K562 (cell line): ENCODE measurements around the gene GLP1R. TPM values are rescaled to one million over a fixed set of nuclear protein-coding genes. Genes with fewer than 3 reads are reported as not detected.

Experiments used
- ATAC-seq: fragments of 200-7000 bp; cut with Tn5 transposase; 3 replicates; pipeline ENCODE4 v1.9.1; 2020; ENCODE audit warnings: moderate library complexity
- BruUV-seq: library from RNA; stranded (reverse); fragments of 400-500 nt; replicated peaks from 2 replicates; lab custom pipeline; 2021; lab: Mats Ljungman, UMichigan
- CTCF ChIA-PET: fragments of 300-600 bp; formaldehyde crosslinking; extraction: SDS; loops from one replicate; lab custom pipeline; 2021; ENCODE audit warnings: low intra/inter-chr PET ratio; lab: Yijun Ruan, JAX
- POLR2A ChIA-PET: fragments of 300-600, 350-650 bp; sonication (Branson Sonifier 250); formaldehyde crosslinking; extraction: SDS; loops from one replicate; lab custom pipeline; 2021; ENCODE audit warnings: antibody characterized with exemption, inconsistent platforms; lab: Yijun Ruan, JAX
- DNase-seq, 4 experiments: peaks; one replicate each; pipeline versions ENCODE4 v3.0.0 to v3.0.0-alpha.2; 2011 to 2018; ENCODE audit warnings: low spot score in 3 of 4, mixed read lengths in 3 of 4; ENCODE audit errors: extremely low read depth in 1 of 4
- FAIRE-seq: peaks from 2 replicates; lab custom pipeline; 2011; peaks lifted over from hg19 to GRCh38; lab: Jason Lieb, UNC
- H2AFZ ChIP-seq: 2 replicates; pipeline ENCODE4 v1.6.0; 2011; ENCODE audit warnings: low read depth, low read length, control low read depth, inconsistent platforms
- H3K27ac ChIP-seq: fragments of 200-600 bp; 3 replicates; pipeline ENCODE4 v1.8.0; 2011; ENCODE audit warnings: low read depth, mild to moderate bottlenecking, control low read depth, inconsistent platforms, low read length, moderate library complexity, mixed read lengths; ENCODE audit errors: extremely low read depth
- H3K27me3 ChIP-seq, 2 experiments: fragments of 300-600 bp in 1 of 2; 2 replicates in 1 of 2; 3 replicates in 1 of 2; pipeline versions ENCODE4 v1.6.0 to v1.8.0; 2011; ENCODE audit warnings: inconsistent platforms in 2 of 2, low read length in 2 of 2, mild to moderate bottlenecking in 1 of 2, mixed read lengths in 1 of 2, moderate library complexity in 1 of 2; ENCODE audit not compliant: control insufficient read depth in 2 of 2, insufficient read depth in 2 of 2
- H3K36me3 ChIP-seq: fragments of 300-600 bp; 3 replicates; pipeline ENCODE4 v1.8.0; 2011; ENCODE audit warnings: mild to moderate bottlenecking, low read length, inconsistent platforms; ENCODE audit not compliant: control insufficient read depth, insufficient read depth
- H3K4me1 ChIP-seq, 2 experiments: fragments of 200-600 bp in 1 of 2; replicated peaks in 1 of 2; 2 replicates in 1 of 2; 3 replicates in 1 of 2; pipeline versions ENCODE4 v1.5.1 to v1.8.0; 2011; ENCODE audit warnings: inconsistent platforms in 2 of 2, low read length in 2 of 2, mild to moderate bottlenecking in 1 of 2, mixed read lengths in 1 of 2, moderate library complexity in 1 of 2; ENCODE audit not compliant: control insufficient read depth in 2 of 2, insufficient read depth in 2 of 2
- H3K4me2 ChIP-seq: 2 replicates; pipeline ENCODE4 v1.6.1; 2011; ENCODE audit warnings: low read length, control low read depth, inconsistent platforms, mixed read lengths; ENCODE audit not compliant: insufficient read depth
- H3K4me3 ChIP-seq: fragments of 200-600 bp; sonication (generic), shearing (Covaris generic); 2 replicates; pipeline ENCODE4 v1.5.1; 2016; ENCODE audit warnings: control low read depth, inconsistent platforms
- H3K79me2 ChIP-seq: fragments of 200-600 bp; 3 replicates; pipeline ENCODE4 v1.8.0; 2011; ENCODE audit warnings: low read length, inconsistent platforms; ENCODE audit not compliant: control insufficient read depth, insufficient read depth
- H3K9ac ChIP-seq, 2 experiments: 2 replicates each; pipeline versions ENCODE4 v1.6.0 to v1.6.1; 2011; ENCODE audit warnings: low read depth in 2 of 2, low read length in 2 of 2, control low read depth in 1 of 2, inconsistent platforms in 1 of 2, mild to moderate bottlenecking in 1 of 2, mixed read lengths in 1 of 2; ENCODE audit not compliant: insufficient read depth in 1 of 2
- H3K9me1 ChIP-seq: one replicate; pipeline ENCODE4 v1.6.0; 2011; ENCODE audit warnings: inconsistent platforms, mild to moderate bottlenecking, low read length, moderate library complexity; ENCODE audit not compliant: control insufficient read depth, insufficient read depth
- H3K9me3 ChIP-seq: replicated peaks from 2 replicates; pipeline ENCODE4 v1.5.1; 2011; ENCODE audit warnings: low read depth, low read length, inconsistent platforms; ENCODE audit not compliant: control insufficient read depth, insufficient read depth
- H4K20me1 ChIP-seq: replicated peaks from 2 replicates; pipeline ENCODE4 v1.6.1; 2011; ENCODE audit warnings: low read length, inconsistent platforms, mixed read lengths; ENCODE audit not compliant: control insufficient read depth, insufficient read depth
- BRCA1 ChIP-seq, 2 experiments: fragments of 450-650 bp in 1 of 2; sonication (generic) in 1 of 2; formaldehyde crosslinking in 1 of 2; IDR thresholded peaks; 2 replicates each; pipeline versions ENCODE4 v1.5.0 to v1.6.1; 2017 to 2020; ENCODE audit warnings: mild to moderate bottlenecking in 1 of 2, missing genetic modification reagents in 1 of 2
- C11orf30 ChIP-seq: fragments of 450-650 bp; IDR thresholded peaks from 2 replicates; pipeline ENCODE4 v1.6.1; 2016; ENCODE audit warnings: low read depth, mild to moderate bottlenecking
- DMBX1 ChIP-seq: fragments of 250-450 bp; sonication (Bioruptor Pico); IDR thresholded peaks from 2 replicates; pipeline ENCODE4 v1.8.0; 2022; ENCODE audit warnings: inconsistent platforms, mild to moderate bottlenecking, moderate library complexity, borderline replicate concordance
- E2F3 ChIP-seq: fragments of 250-450 bp; sonication (Bioruptor Pico); IDR thresholded peaks from 2 replicates; pipeline ENCODE4 v1.4.0; 2020; ENCODE audit warnings: mild to moderate bottlenecking
- EZH2 ChIP-seq: IDR thresholded peaks from 2 replicates; pipeline ENCODE4 v1.6.1; 2012; ENCODE audit warnings: low read depth, mild to moderate bottlenecking, inconsistent platforms, low read length, borderline replicate concordance
- HMGXB4 ChIP-seq: sonication (generic); formaldehyde crosslinking; IDR thresholded peaks from 2 replicates; pipeline ENCODE4 v1.8.1; 2023; ENCODE audit warnings: mild to moderate bottlenecking, missing genetic modification reagents
- HNRNPL ChIP-seq: fragments of 200-400 bp; formaldehyde crosslinking; IDR thresholded peaks from 2 replicates; pipeline ENCODE4 v1.6.1; 2017; ENCODE audit warnings: low read depth, mild to moderate bottlenecking, low read length
- NFIC ChIP-seq: fragments of 450-650 bp; IDR thresholded peaks from 2 replicates; pipeline ENCODE4 v1.6.1; 2017; ENCODE audit warnings: mild to moderate bottlenecking, inconsistent platforms
- PCBP1 ChIP-seq: fragments of 200-400 bp; formaldehyde crosslinking; IDR thresholded peaks from 2 replicates; pipeline ENCODE4 v1.6.1; 2018; ENCODE audit warnings: mild to moderate bottlenecking, low read depth, low read length; ENCODE audit not compliant: poor library complexity, severe bottlenecking
- SPI1 ChIP-seq: IDR thresholded peaks from 2 replicates; pipeline ENCODE4 v1.6.1; 2011; ENCODE audit warnings: low read depth, low read length, control low read depth, borderline replicate concordance
- SREBF1 ChIP-seq: fragments of 150-350 bp; IDR thresholded peaks from 2 replicates; pipeline ENCODE4 v1.6.1; 2014; ENCODE audit warnings: antibody characterized with exemption, low read depth, low read length, borderline replicate concordance
- TCF3 ChIP-seq: sonication (generic); formaldehyde crosslinking; IDR thresholded peaks from 2 replicates; pipeline ENCODE4 v1.4.0; 2020; ENCODE audit warnings: mild to moderate bottlenecking, missing genetic modification reagents
- THRA ChIP-seq: fragments of 450-650 bp; IDR thresholded peaks from 2 replicates; pipeline ENCODE4 v1.6.1; 2017; ENCODE audit warnings: mild to moderate bottlenecking, moderate library complexity
- ZFP30 ChIP-seq: fragments of 250-450 bp; sonication (Bioruptor Pico); IDR thresholded peaks from 2 replicates; pipeline ENCODE4 v1.8.0; 2022; ENCODE audit warnings: moderate library complexity, mild to moderate bottlenecking, inconsistent platforms, borderline replicate concordance
- WGBS: fragments of 100-300 bp; shearing (Covaris generic); methylation state at CpG from one replicate; pipeline ENCODE4 v1.1.6; 2016; ENCODE audit warnings: low coverage, mixed read lengths; ENCODE audit not compliant: insufficient coverage; ENCODE audit errors: missing lambda C conversion rate; 5-methylcytosine and 5-hydroxymethylcytosine counted together
- in situ Hi-C: fragments of 300-500 bp; cut with MboI; formaldehyde crosslinking; loops from 4 replicates; pipeline ENCODE4 v1.15.0; 2018; ENCODE audit warnings: inconsistent platforms, mixed read lengths
- intact Hi-C: fragments of 100-400 bp; cut with micrococcal nuclease; formaldehyde crosslinking; loops from 2 replicates; pipeline ENCODE4 v1.14.2; 2022
- polyA plus RNA-seq, 8 experiments: library from polyadenylated mRNA; depleted of rRNA in 4 of 8; stranded (reverse) in 5 of 8; unstranded in 3 of 8; fragments of >200 nt; fragmentation: Nextera tagmentation in 2 of 8; fragmentation: Illumina TruSeq in 1 of 8; extraction: Ambion mirVana in 2 of 8; extraction: Trizol in 1 of 8; gene quantifications; 2 replicates each; pipeline versions ENCODE4 v1.2.1 to v1.2.3, GENCODE V29; 2011 to 2014; ENCODE audit warnings: inconsistent platforms in 1 of 8, missing spikeins in 1 of 8
- total RNA-seq, 7 experiments: library from RNA; depleted of rRNA in 6 of 7; stranded (reverse); fragments of >200 nt in 6 of 7; fragmentation: Illumina TruSeq in 2 of 7; extraction: Trizol in 2 of 7; gene quantifications; 2 replicates each; pipeline versions ENCODE4 v1.2.1 to v1.2.3, GENCODE V29; 2011 to 2021; ENCODE audit warnings: low replicate concordance in 1 of 7

The GLP1R gene
- total and polyA plus RNA-seq, 9 of the 15 experiments (the other 6 are each of a cell fraction or from before 2014, with no cell fraction given) = not detected

GRCh38 chr6:39107034-39107433 lies 58.5 kb downstream of the GLP1R start:
- H3K9me3 ChIP-seq = no peaks in the 10 kb centered on the region
- 33% methylated on average over 4 of the region's 4 CpGs for WGBS
- in situ Hi-C loops = no loop called here
- peaks cover 11% of the 10 kb centered on the region; the same call in 1 of the 3 replicates for H3K36me3 ChIP-seq
- BruUV-seq = no TSS peak
- no peaks in the 10 kb centered on the region for H3K79me2 ChIP-seq
- intact Hi-C loops = no loop called here
- H3K4me3 ChIP-seq = no peak overlapping the region
- H2AFZ ChIP-seq = no peak overlapping the region
- ATAC-seq = no peak
- H3K4me1 ChIP-seq = no peaks in the 10 kb centered on the region
- no peaks in the 10 kb centered on the region for H3K27me3 ChIP-seq
- TF ChIP-seq TCF3 (no peak), SPI1 (peak; percentile 98), HMGXB4 (CRISPR knock-in tag) (no peak), NFIC (no peak)
- H3K4me2 ChIP-seq = no peak overlapping the region
- H3K9me1 ChIP-seq = no peaks in the 10 kb centered on the region
- H3K27ac ChIP-seq = no peak overlapping the region
- CTCF ChIA-PET = no interaction called here
- DNase-seq = no peak
- POLR2A ChIA-PET = interaction anchor here (0.6 kb wide), 1 partner anchor 203 kb away, joined by 5 read pairs; no protein-coding TSS in a partner anchor
- no peak overlapping the region for H3K9ac ChIP-seq
- no peaks in the 10 kb centered on the region for H4K20me1 ChIP-seq
- FAIRE-seq = no peak

GRCh38 chr6:39107641-39108040 lies 59.1 kb downstream of the GLP1R start:
- Histone ChIP-seq H3K4me2 (no peak overlapping the region), H2AFZ (no peak overlapping the region), H3K36me3 (peaks cover 11% of the 10 kb centered on the region; the same call in 1 of the 3 replicates), H3K4me1 (no peaks in the 10 kb centered on the region), H3K27ac (no peak overlapping the region), H3K9ac (no peak overlapping the region), H3K27me3 (no peaks in the 10 kb centered on the region), H4K20me1 (no peaks in the 10 kb centered on the region), H3K9me3 (no peaks in the 10 kb centered on the region), H3K79me2 (no peaks in the 10 kb centered on the region), H3K4me3 (no peak overlapping the region), H3K9me1 (no peaks in the 10 kb centered on the region)
- intact Hi-C loops (no loop called here), in situ Hi-C loops (no loop called here)
- no TSS peak for BruUV-seq
- 20% methylated on average over 2 of the region's 2 CpGs for WGBS
- FAIRE-seq (no peak), DNase-seq (no peak), ATAC-seq (no peak)
- ChIA-PET POLR2A (no interaction called here), CTCF (no interaction called here)
- TF ChIP-seq PCBP1 = no peak
- TF ChIP-seq C11orf30 = no peak
- no peak for TF ChIP-seq DMBX1 (CRISPR knock-in tag)
- no peak for TF ChIP-seq ZFP30 (CRISPR knock-in tag)
- TF ChIP-seq SREBF1 = no peak
- TF ChIP-seq E2F3 (CRISPR knock-in tag) = no peak
- TF ChIP-seq HNRNPL = no peak
- no peak for TF ChIP-seq EZH2
- TF ChIP-seq BRCA1 (IDR thresholded peaks at IDR 0.05) = no peak
- no peak for TF ChIP-seq BRCA1 (CRISPR knock-in tag; IDR thresholded peaks at IDR 0.05)
- no peak for TF ChIP-seq THRA
